GM18511 (cell line): ENCODE measurements around the gene SCNN1A.
A peak's percentile ranks its signal among the peaks of the same experiment; 100 is the strongest.

Experiments
- ATAC-seq: cut with Tn5 transposase; IDR thresholded peaks from one replicate; pipeline ENCODE4 v1.9.1; 2021; ENCODE audit warnings: mild to moderate bottlenecking, moderate library complexity; ENCODE audit not compliant: unreplicated experiment

The SCNN1A gene

DNA sequence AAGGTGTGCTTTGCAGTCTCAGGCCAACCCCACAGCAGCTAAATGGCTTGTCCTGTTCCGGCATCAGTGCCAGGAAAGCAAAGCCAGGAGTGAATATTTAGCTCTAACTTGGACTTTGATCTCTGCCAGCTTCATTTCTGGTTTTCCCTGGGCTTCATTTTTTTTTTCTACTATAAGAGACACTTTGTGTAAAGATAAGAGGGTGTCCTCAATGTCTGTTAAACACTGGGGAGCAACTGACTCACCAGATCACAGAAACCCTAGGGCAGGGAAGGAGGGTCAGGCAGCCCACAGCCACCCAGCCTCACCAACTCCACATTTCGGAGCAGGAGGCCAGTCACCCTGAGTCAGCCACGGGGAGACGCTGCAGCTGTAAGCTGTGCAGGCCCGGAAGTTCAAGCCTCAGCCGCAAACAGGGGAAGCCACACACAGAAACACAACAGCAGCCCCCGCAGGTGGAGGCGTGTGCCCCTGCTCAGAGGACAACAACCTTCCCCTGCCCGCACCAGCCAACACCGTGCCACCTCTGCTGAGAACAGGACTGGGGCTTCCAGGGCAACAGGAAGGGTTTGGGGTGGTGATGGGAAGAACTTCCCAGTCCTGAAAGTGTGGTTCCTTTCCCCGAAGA, 39.8 kb downstream of the SCNN1A start:
- peak; percentile 84 for ATAC-seq

DNA sequence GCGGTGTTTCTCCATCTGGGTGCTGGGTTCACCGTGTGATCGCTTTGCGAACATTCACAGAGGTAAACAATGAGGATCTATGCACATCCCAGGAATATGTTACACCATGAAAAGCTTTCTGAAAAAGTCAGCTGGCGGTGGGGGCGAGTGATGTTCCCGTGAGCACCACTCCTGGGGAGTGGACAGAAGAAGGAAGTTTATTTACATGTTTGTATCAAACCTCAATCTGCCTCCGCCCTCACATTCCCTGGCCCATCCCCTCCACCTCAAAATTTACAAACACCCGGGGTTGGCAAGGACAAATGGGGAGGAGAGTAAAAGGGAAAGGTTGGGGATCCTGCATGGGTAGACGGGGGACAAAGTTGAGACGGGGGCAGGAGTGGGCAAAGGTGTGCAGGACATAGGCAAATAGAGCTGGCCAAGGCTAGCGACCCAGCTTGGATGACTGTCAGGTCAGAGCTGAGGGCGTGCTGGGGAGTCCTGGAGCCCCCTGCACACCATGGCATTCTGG, 40.4 kb downstream of the SCNN1A start:
- ATAC-seq = no peak

DNA sequence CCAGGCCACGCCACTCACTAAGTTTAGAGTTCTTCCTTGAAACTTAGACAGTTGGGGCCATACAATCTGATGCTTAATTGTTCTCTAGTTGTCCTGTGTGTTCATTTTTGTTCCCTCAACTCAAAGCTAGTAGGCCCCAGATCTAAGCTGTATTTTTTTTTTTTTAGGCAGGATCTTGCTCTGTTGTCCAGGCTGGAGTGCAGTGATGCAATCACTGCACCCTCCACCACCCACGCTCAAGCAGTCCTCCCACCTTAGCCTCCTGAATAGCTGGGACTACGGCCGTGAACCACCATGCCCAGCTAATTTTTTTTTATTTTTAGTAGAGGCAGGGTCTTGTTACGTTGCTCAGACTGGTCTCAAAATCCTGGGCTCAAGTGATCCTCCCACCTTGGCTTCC, 41.0 kb downstream of the SCNN1A start:
- no peak for ATAC-seq

DNA sequence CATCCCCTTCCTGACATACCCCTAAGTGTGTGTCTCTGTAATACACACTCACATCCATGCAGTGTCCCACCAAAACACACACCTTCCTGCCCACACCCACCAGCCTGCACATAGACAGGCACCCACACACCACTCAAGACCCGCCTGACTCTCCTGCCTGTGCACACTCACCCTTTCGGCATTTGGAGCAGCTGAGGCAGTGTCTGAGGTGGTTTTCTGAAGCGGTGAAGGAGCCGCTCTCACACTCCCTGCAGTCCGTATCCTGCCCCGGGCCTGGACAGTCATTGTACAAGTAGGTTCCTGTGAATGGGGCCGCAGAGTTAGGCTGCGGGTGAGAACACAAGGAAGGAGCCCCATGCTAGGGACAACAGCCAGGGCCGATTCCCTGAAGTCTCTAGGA, 41.8 kb downstream of the SCNN1A start:
- ATAC-seq = no peak

DNA sequence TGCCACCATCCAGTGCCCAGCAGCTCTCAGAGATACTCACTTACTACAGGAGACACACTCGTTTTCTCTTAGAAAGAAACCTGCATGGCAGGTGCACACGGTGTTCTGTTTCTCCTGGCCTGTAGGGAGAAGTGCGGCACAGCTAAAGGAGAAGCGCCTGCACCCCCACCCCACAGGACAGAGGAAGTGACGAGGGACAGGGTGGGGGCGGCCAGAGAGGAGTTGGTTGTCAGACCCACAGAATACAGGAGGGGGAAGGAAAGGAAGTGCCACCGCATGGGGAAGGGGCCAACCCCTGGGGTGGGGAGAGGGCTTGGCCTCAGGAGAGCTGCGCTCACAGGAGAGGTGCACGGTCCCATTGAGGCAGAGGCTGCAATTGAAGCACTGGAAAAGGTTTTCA, 42.3 kb downstream of the SCNN1A start:
- no peak for ATAC-seq

DNA sequence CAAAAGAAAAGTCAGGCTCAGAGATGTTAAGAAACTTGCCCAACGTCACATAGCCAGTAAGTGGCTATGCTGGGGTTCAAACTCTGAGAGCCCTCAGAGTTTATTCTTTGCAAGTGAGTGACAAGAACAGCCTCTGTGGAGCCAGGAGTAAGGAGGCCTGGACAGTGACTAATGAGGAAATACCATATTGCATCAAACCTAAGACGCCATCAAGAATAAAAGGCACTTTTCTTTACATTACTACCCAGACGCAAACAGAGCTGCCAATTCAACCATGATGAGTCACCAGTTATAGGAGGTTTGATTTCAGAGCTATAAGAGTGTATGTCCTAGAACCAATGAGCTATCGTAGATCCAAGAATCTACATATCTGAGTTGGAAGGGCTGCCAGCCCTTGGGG, 42.9 kb downstream of the SCNN1A start:
- no peak for ATAC-seq

DNA sequence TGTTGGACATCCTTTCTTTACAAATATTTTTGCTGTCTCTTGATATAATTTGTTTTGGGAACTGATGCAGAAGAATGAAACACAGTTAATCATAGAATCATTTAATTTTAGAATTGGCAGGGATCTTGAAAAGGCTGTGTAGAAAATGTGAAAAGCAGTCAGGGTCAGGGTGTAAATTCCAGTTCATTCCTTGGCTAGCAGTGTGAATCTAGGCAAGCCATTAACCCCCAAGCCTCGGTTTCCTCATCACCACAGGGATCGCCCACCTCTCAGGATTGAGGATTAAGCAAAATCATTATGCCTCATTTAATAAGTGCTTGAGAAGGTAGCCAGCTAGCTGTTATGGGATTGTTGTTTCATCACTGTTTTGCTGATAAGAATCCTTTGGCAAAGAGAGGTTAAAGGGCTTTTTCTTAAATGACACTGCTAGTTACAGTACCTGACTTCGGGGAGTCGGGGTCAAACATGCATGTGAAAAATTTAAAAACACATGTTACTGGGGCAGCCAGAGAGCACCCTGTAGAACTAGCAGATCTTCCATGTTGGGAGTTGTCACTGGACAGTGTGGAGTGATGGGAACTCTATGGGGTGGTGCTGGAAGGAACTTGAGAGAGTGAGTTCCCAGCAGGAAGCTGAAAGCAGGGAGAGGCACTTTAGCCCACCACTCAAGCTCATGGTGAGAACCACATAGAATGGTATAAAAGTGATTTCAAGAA, 44.2 kb downstream of the SCNN1A start:
- ATAC-seq = no peak

DNA sequence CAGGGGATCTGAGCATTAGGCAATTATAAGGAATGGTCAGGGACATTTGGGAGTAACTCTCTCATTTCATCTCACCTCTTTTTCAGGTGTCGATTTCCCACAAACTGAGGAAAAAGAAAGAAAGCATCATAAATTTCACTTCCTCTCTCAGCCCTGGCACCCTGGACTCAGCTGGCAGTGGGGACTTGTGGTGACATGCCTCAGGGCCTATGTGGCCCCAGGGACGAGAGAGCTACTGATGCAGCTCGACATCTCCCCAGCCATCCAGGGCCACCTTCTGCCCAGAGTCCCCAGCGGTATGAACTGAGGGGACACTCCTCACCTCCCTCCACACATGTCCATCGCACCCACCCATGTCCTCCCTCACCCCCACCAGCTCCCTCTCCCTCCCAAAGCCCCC, 45.2 kb downstream of the SCNN1A start:
- ATAC-seq = peak; percentile 89

DNA sequence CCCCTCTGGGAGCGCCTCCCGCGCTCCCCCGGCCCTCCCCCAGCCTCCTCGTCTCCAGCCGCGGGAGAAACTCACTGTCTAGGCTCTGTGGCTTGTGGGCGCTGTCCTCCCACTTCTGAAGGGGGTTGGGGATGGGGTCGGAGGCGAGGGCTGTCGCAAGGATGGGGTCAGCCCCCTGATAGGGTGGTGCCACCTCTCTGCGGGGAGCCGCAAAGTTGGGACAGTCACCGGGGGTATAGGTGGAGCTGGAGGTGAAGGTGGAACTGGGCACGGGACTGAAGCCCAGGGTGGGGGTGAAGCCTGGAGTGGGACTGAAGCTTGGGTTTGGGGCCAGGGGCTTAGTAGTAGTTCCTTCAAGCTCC, 45.7 kb downstream of the SCNN1A start:
- ATAC-seq = no peak

DNA sequence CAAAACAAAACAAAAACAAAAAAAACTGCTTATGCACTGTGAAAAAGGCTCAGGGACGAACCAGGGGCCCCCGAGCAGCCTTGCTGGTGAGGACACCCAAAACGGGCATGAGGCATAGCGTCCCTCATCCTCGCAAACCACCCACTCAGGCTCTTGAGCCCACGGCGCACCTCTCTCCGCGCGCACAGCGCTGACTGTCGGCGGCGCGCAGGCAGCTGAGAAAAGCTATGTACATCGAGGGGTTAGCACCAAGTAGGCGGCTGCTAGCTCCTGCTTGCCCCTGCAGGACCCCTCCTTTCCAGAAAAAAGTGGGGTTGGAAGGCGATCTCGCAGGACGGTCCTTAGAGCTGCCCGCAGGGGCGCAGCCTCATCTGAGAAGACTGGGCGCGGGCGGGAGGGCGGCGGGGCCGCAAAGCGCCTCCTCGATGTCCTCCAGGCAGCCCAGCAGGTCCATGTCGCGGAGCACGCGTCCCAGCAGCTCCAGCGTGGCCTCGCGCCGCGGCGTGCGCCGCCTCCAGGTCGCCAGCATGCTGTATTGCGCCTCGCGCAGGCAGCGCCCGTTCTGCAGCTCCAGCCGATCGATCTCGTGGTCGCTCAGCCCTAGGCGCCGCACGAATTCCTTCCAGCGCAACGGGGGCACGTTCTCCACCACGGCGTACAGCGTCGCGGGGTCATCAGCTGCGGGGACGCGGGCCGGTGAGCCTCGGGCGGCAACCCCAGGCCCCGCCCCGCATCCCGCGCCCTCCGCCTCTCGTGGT, 46.2 kb downstream of the SCNN1A start:
- no peak for ATAC-seq

DNA sequence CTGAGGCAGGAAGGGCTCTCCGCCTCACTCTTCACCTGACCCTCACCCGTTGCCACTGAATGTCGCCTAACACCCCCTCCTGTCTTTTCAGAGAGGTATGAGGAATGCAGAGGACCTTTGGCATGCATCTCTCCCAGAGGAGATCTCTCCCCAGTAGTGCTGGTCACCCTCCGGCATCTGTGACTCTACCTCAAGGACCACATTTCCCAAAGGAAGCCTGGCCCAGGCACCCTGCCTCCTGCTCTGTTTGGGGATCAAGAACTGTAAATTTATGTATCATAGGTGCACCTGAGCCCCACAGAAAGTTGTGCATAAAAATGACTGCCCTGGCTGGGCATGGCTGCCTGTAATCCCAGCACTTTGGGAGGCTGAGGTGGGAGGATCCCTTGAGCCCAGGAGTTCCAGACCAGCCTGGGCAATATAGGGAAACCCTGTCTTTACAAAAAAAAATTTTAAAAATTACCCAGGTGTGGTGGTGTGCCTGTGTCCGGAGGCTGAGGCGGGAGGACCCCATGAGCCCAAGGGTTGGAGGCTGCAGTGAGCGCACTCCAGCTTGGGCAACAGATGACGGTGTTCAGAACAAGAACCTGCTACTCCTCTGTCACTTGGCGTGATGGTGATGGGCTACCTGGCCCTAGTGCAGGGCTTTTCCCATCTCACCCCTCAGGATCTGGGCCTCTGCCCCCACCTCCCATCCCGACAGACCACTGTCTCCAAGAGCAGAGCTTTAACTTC, 47.2 kb downstream of the SCNN1A start:
- ATAC-seq = no peak

DNA sequence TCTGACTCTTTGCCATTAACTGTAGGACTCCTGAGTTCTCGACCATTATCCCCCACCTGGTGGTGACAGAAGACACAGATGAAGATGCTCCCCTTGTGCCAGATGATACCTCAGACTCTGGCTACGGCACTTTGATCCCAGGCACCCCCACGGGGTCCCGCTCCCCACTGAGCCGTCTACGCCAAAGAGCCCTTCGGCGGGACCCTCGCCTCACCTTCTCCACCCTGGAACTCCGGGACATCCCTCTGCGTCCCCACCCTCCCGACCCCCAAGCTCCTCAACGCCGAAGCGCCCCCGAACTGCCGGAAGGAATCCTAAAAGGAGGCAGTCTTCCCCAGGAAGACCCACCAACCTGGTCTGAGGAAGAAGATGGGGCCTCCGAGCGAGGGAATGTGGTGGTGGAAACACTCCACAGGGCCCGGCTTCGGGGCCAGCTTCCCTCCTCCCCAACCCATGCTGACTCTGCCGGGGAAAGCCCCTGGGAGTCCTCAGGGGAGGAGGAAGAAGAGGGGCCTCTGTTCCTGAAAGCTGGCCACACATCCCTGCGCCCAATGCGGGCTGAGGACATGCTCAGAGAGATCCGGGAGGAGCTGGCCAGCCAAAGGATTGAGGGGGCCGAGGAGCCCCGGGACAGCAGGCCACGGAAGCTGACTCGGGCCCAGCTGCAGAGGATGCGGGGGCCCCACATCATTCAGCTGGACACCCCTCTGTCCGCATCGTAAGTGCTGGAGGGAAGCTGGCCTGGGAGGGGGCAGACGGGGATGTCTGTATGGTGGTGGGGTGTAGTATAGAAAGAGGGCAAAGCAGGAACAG, 47.9 kb downstream of the SCNN1A start:
- no peak for ATAC-seq

DNA sequence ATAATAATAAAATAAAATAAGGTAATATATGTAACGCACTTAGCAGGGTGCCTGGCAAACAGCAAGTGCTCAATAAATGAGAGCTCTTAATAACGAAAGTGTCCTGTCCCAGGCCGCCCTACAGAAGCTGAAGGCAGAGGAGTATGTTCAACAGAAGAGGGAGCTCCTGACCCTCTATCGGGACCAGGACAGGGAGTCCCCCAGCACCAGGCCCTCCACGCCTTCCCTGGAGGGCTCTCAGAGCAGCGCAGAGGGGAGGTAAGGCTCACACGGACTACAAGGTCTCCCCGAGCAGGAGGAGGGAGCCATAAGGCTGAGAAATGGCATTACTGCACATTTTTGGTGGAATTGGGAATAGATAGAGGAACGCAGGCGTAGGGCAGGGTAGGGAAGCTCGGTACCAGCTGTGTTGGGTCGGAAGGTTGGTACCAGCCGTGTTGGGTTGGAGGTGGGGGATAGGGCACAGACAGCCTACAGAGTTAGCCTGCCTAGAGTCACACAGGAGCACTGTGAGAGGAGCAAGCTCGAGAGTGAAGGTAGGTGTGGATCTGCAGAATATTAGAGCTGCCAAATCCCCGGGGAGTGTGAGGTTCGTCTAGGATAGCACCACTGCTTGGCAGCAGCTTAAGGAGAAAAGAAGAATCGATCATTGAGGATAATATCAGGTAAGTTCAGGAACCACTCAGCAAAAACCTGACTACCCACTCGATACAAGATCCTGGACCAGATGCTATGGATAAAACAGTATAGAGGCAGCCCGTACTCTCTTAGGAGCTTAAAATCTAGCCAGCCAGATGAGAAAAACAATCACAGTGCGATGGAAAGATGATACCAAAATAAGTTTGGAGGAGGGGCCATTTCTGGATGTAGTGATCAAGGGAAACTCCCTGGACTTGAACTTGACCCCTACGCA, 48.8 kb downstream of the SCNN1A start:
- ATAC-seq = no peak

DNA sequence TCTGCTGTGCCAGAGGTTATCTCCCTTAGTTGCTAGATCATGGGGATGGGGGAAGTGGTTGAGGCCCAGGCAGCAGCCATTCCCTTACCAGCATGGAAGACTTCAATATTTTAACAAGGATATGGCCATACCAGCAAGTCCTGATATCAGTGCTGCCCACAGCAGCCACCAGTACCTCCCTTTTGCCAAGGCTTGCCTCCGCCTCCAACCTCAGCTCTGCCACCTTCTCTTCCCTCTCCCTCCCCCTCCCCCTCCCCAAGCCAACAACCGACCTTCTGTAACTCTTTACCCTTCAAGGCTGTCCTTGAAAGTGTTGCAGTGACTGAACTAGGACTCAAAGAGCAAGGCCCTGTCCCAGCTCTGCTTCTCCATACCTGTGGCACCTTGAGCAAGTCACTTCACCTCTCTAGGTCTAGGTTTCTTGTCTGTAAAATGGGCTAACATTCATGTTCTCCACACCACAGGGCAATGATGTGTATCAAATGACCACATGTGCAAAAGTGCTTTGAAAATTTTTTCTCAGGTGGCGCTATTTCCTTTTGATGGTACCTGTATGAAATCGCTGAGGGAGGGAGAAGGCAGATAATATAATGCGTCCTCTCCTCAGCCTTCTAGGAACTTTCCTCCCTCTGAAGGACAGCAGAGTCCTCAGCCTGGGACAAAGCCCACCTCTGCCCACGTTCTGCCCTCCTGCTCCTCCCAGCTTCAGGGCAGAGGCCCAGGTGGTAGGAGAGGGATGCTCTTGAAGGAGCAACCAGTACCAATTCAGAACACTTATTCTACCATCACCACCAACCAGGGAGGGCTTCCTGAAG, 50.2 kb downstream of the SCNN1A start:
- no peak for ATAC-seq

DNA sequence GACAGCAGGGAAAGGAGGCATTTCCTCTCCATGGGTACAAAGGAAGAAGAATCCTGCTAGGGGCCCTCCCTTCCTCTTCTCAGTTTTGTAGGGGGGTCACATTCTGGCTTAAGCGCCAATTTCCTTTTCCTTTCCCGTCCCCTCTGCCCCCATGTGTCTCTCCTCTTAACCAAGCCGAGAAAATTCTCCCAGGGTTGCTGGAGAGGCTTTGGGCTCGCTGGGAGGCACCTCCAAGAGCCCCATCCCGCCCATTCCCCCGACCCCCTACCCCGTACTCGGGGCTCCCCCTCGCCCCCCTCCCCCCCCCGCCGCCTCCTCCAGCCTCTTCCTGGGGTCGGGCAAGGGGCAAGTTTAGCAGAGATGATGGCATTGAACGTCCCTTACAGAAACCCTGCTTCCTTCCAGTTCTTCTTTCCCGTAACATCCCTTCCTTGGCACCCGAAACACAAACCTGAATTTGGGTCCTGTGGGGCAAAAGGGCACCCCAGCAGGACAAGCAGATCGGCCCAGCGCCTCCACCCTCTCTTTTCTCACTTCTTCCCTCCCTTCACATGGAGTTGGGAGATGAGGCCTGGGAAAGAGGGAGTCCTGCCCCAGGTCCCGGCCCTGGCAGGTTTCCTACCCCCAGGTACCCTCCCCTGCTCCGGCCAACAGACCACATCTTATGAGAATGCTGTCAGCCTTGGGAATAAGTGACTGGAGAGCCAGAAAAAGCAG, 51.2 kb downstream of the SCNN1A start:
- ATAC-seq = no peak

DNA sequence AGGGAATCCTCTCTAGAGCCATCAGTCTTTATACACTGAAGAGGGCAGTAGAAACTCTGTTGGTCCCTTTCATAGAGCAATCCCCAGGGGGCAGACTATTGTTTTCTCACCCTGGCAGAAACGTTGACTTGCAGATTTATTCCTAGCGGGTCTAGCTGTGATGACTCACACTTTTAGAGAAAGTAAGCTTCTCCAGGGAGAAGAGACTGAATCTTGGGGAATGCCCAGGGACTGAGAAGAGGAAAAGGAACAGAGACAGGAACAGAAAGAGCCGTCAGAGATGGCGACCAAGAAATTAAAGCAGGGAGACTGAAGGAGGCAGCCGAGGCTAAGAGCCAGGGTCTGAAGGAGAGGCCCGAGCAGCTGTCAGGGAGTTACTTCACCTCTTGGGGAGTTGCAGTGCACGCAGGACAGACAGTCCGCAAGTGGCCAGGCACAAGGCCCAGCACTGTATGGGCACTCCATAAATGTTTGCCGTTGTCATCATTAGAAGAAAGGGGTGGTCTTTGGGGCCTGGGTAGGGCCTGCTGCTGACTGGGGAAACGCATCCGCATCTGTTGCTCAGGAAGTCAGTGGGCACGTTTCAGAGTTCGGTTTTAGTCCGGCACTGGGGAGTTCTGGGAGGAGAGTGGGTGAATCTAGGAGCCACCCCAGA, 51.9 kb downstream of the SCNN1A start:
- ATAC-seq = peak; percentile 78

DNA sequence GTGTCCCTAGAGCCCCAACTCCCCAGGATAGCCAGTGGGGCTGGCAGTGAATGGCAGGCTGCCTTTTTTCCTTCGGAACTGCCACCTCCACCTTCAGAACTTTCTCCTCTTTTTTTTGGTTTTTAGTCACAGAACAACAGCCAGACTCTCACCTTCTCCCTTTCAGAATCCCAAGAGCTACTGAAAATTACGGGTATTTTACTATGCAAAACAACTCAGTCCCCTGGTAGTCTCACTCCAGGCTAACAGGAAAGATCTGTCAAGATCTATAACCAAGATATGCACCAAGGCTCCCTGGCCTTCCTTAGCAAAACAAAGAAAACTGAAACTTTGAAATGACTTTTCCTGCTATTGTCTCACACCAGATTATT, 52.4 kb downstream of the SCNN1A start:
- peak; percentile 47 for ATAC-seq

DNA sequence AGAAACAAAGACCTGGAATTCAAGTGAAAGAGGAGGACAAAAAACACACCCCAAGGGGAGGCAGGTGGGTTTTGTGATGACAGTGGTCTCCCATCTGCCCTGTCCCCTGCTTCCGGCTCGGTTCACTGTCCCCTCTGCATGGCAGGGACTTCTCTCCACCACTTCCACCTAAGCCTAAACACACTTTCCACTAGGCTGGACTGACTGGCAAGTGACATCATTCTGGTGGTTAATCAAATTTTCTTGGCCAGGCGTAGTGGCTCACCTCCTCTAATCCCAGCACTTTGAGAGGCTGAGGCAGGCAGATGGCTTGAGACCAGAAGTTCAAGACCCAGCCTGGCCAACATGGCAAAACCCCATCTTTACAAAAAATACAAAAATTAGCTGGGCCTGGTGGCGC, 53.0 kb downstream of the SCNN1A start:
- ATAC-seq = no peak
